Calu3 (cell line): ENCODE measurements around the gene HSPA2. TPM values are rescaled to one million over a fixed set of nuclear protein-coding genes. Genes with fewer than 3 reads are reported as not detected.

Experiments
- Bru-seq: library from RNA; stranded (reverse); fragments of 400-500 nt; gene quantifications from one replicate; lab custom pipeline; 2021; lab: Mats Ljungman, UMichigan
- BruChase-seq, 2 experiments: library from RNA; stranded (reverse); fragments of 400-500 nt; gene quantifications; one replicate each; lab custom pipeline; 2021; lab: Mats Ljungman, UMichigan
- BruUV-seq: library from RNA; stranded (reverse); fragments of 400-500 nt; replicated peaks from 2 replicates; lab custom pipeline; 2021; lab: Mats Ljungman, UMichigan
- CTCF ChIA-PET: fragments of 300-600 bp; sonication (Branson Sonifier 250); formaldehyde crosslinking; loops from one replicate; lab custom pipeline; 2022; ENCODE audit warnings: antibody characterized with exemption; lab: Charles Lee
- DNase-seq: peaks from one replicate; pipeline ENCODE4 v3.0.0; 2022
- H3K27ac Mint-ChIP-seq: one replicate; pipeline ENCODE4 v1.8.0; 2022; ENCODE audit warnings: mixed read lengths; ENCODE audit not compliant: unreplicated experiment
- H3K27me3 Mint-ChIP-seq: one replicate; pipeline ENCODE4 v1.8.0; 2022; ENCODE audit warnings: mixed read lengths; ENCODE audit not compliant: unreplicated experiment
- H3K36me3 Mint-ChIP-seq: one replicate; pipeline ENCODE4 v1.8.0; 2022; ENCODE audit warnings: mild to moderate bottlenecking, moderate library complexity, mixed read lengths; ENCODE audit not compliant: insufficient read depth, unreplicated experiment
- H3K4me1 Mint-ChIP-seq: one replicate; pipeline ENCODE4 v1.8.0; 2022; ENCODE audit warnings: mild to moderate bottlenecking, low read depth, mixed read lengths; ENCODE audit not compliant: unreplicated experiment
- H3K4me3 Mint-ChIP-seq: one replicate; pipeline ENCODE4 v1.8.0; 2022; ENCODE audit warnings: mild to moderate bottlenecking, low read depth, moderate library complexity, mixed read lengths; ENCODE audit not compliant: unreplicated experiment
- H3K9me3 Mint-ChIP-seq: one replicate; pipeline ENCODE4 v1.8.0; 2022; ENCODE audit warnings: low read depth, mixed read lengths; ENCODE audit not compliant: unreplicated experiment
- intact Hi-C: fragments of 100-400 bp; cut with micrococcal nuclease; formaldehyde crosslinking; loops from one replicate; pipeline ENCODE4 v1.10.0; 2022; ENCODE audit not compliant: unreplicated experiment
- long read RNA-seq: library from polyadenylated mRNA; stranded (forward); transcript quantifications from one replicate; pipeline ENCODE4 v2.0.0, GENCODE V29; 2022
- total RNA-seq: library from RNA; stranded (reverse); gene quantifications from 2 replicates; pipeline ENCODE4 v1.2.3, GENCODE V29; 2022
- TF ChIP-seq, protein P1 (sequence below): fragments of 200-600 bp; IDR thresholded peaks from one replicate; pipeline ENCODE4 v1.8.0; 2022; ENCODE audit warnings: antibody characterized with exemption; ENCODE audit not compliant: unreplicated experiment

Gene HSPA2
- total RNA-seq, result 3.6 and 4.1 TPM in 2 replicates
- Bru-seq, nascent RNA, result percentile 34 among the genes with signal in this experiment
- BruChase-seq, experiment 1, labeled RNA remaining after a 6-hour chase, result percentile 39 among the genes with signal in this experiment
- percentile 42 among the genes with signal in this experiment for BruChase-seq, experiment 2, labeled RNA remaining after a 2-hour chase
- long read RNA-seq, transcript HSPA2-201 (1 exons, 2,767 nt), result major isoform, 11 of 11 reads
- long read RNA-seq, partial matches to known transcripts, result 0 of 11 reads
- long read RNA-seq, other reads (novel, unspliced or antisense), result 0 of 11 reads

DNA sequence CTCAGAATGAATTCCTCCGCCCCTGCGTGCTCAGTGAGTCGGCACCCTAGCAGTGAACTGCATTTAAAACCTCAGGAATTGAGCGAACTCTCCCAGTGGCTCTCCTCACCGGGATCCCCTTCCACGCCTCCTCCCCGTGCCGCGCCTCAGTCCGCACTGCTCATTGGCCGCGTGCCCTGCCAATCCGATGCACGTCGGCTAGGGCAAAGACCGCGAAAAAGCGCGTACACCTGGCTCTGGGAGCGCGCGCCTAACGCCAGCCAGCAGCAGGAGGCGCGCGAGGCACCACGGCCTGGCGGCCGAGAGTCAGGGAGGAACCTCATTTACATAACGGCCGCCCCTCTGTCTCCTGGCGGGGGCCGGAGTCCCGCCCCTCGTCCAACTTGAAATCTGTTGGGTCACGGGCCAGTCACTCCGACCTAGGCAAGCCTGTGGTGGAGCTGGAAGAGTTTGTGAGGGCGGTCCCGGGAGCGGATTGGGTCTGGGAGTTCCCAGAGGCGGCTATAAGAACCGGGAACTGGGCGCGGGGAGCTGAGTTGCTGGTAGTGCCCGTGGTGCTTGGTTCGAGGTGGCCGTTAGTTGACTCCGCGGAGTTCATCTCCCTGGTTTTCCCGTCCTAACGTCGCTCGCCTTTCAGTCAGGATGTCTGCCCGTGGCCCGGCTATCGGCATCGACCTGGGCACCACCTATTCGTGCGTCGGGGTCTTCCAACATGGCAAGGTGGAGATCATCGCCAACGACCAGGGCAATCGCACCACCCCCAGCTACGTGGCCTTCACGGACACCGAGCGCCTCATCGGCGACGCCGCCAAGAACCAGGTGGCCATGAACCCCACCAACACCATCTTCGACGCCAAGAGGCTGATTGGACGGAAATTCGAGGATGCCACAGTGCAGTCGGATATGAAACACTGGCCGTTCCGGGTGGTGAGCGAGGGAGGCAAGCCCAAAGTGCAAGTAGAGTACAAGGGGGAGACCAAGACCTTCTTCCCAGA, at the start of gene HSPA2:
HSPA2 (plus strand) TSS at position 534 of the 995 bp plus-strand sequence; CDS start at position 643, 109 bp downstream.
- H3K27ac Mint-ChIP-seq, result peak within 1 kb of the TSS; percentile 80
- TSS peak; percentile 27 for BruUV-seq
- H3K4me3 Mint-ChIP-seq, result peak within 1 kb of the TSS; percentile 73
- DNase-seq, result peak; percentile 98
- intact Hi-C loops, result loop anchor here (1.0 to 10.0 kb wide), 3 partner anchors 96 to 344 kb away; no protein-coding TSS in a partner anchor
- no peaks in the 10 kb centered on the region for H3K9me3 Mint-ChIP-seq
- CTCF ChIA-PET, result interaction anchor here (0.7 to 1.4 kb wide), 5 partner anchors 14 to 282 kb away, joined by 3 to 4 read pairs (median 3); no protein-coding TSS in a partner anchor
- H3K27me3 Mint-ChIP-seq, result no peaks in the 10 kb centered on the region
- peaks cover 28% of the 10 kb centered on the region for H3K36me3 Mint-ChIP-seq
- H3K4me1 Mint-ChIP-seq, result peaks cover 9% of the 10 kb centered on the region
- TF ChIP-seq, protein P1, sequence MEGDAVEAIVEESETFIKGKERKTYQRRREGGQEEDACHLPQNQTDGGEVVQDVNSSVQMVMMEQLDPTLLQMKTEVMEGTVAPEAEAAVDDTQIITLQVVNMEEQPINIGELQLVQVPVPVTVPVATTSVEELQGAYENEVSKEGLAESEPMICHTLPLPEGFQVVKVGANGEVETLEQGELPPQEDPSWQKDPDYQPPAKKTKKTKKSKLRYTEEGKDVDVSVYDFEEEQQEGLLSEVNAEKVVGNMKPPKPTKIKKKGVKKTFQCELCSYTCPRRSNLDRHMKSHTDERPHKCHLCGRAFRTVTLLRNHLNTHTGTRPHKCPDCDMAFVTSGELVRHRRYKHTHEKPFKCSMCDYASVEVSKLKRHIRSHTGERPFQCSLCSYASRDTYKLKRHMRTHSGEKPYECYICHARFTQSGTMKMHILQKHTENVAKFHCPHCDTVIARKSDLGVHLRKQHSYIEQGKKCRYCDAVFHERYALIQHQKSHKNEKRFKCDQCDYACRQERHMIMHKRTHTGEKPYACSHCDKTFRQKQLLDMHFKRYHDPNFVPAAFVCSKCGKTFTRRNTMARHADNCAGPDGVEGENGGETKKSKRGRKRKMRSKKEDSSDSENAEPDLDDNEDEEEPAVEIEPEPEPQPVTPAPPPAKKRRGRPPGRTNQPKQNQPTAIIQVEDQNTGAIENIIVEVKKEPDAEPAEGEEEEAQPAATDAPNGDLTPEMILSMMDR, result peak; percentile 45

DNA sequence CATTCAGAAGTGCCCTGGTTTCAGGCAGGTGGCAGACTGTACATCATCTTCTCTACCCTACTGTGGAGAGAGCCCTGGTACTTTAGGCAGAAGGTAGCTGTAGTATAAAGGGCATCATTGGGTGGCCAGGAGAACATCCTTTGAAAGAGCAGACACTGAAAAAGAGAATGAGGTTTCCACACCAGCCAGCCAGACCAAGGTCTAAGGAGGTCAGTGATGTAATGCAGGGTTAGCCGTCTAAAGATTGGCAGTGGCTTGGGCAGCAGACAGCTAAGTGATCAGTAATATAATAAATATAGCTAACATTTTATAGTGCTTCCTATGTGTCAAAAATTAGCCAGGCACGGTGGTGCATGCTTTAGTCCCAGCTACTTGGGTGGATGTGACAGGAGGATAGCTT, 48.9 kb upstream of the HSPA2 start:
- CTCF ChIA-PET, result no interaction called here
- H3K27ac Mint-ChIP-seq, result no peak overlapping the region
- no peak overlapping the region for H3K4me3 Mint-ChIP-seq
- no peaks in the 10 kb centered on the region for H3K9me3 Mint-ChIP-seq
- BruUV-seq, result no TSS peak
- no peak for DNase-seq
- H3K36me3 Mint-ChIP-seq, result no peaks in the 10 kb centered on the region
- no peaks in the 10 kb centered on the region for H3K27me3 Mint-ChIP-seq
- no peaks in the 10 kb centered on the region for H3K4me1 Mint-ChIP-seq
- TF ChIP-seq, protein P1, result no peak
- intact Hi-C loops, result no loop called here

DNA sequence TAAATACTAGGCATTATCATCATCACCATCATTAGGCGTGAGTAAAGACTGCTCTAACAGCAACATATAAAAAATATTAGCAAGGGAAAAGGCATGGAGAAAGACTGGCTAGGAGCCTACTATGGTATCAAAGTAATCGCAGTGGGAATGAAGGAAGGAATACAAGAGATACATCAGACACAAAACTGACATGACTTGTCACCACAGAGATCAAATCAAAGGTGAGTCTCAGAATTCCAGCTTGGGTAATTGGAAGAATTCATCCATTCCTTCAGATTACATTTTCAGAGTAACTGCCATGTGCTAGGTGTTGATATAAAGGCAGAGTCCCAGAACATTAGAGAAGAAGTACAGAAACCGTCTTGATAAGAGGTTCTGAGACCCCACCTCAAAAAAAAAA, 47.1 kb upstream of the HSPA2 start:
- CTCF ChIA-PET, result no interaction called here
- no peak for DNase-seq
- Mint-ChIP-seq H3K4me3 (no peak overlapping the region), H3K36me3 (peaks cover 6% of the 10 kb centered on the region), H3K4me1 (no peaks in the 10 kb centered on the region), H3K27me3 (no peaks in the 10 kb centered on the region), H3K27ac (no peak overlapping the region), H3K9me3 (no peaks in the 10 kb centered on the region)
- intact Hi-C loops, result no loop called here
- BruUV-seq, result no TSS peak
- TF ChIP-seq, protein P1, result no peak

DNA sequence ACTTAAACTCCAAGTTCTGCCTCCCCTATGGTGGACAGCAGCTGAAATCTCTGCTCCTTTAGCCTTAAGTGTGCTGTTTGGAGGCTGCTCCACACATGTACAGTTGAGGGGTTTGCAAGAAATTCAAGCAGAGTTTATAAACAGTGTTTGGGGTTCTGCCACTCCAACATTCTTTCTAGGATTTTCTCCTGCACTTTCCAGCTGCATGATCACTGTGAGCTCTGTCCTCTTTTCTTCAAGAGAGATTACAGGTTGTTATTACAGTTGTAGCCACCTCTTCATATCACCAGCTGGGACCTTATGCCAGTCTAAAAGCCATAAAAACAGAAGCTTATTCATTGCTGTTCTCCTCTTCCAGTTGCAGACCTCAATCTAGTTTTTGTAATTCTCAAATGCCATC, 45.3 kb upstream of the HSPA2 start:
- no peak overlapping the region for H3K4me3 Mint-ChIP-seq

More for the DNA sequence above, 45.3 kb upstream of the HSPA2 start:
- intact Hi-C loops, result no loop called here
- Mint-ChIP-seq H3K9me3 (no peaks in the 10 kb centered on the region), H3K27me3 (no peaks in the 10 kb centered on the region), H3K36me3 (peaks cover 6% of the 10 kb centered on the region), H3K4me1 (peaks cover 8% of the 10 kb centered on the region), H3K27ac (no peak overlapping the region)
- CTCF ChIA-PET, result no interaction called here
- no TSS peak for BruUV-seq
- TF ChIP-seq, protein P1, result no peak
- DNase-seq, result no peak
